SK-MEL-5 (cell line): ENCODE data around the gene EPHA10. TPM values are rescaled to one million over a fixed set of nuclear protein-coding genes. Genes with fewer than 3 reads are reported as not detected.

Experiments used
- DNase-seq: peaks from one replicate; pipeline ENCODE4 v3.0.0-alpha.2; 2016; ENCODE audit warnings: low read depth, low spot score
- in situ Hi-C: cut with HindIII; loops from 2 replicates; pipeline ENCODE4 v1.10.0; 2016; ENCODE audit warnings: low sequenced_read_pairs, high pct_unique_total_duplicates, low pct_unique_long_range_greater_than_20kb
- small RNA-seq, 2 experiments: library from RNA; depleted of rRNA; stranded (forward); fragments of <200 nt; gene quantifications; one replicate each; pipeline ENCODE3, GENCODE V24; 2014
- total RNA-seq: library from RNA; depleted of rRNA; stranded (reverse); fragments of >200 nt; shearing (Covaris generic); gene quantifications from 2 replicates; pipeline ENCODE4 v1.2.3, GENCODE V29; 2014; rRNA removed

The EPHA10 gene
- total RNA-seq, 1 experiment from 2014 or later = 0.13 TPM

GRCh38 chr1:37670133-37670532, 94.8 kb downstream of the EPHA10 start:
- DNase-seq = no peak
- in situ Hi-C loops = no loop called here

GRCh38 chr1:37667023-37667671, 97.8 kb downstream of the EPHA10 start:
- in situ Hi-C loops = no loop called here
- DNase-seq = no peak

GRCh38 chr1:37666241-37666867, 98.6 kb downstream of the EPHA10 start:
- DNase-seq = no peak
- in situ Hi-C loops = no loop called here

Small RNAs within 50 kb of the gene (small RNA-seq; reads per million reads assigned to genes)
- 0 reads per million in 2 experiments for gene RF00019

Other genes starting within 250 kb of the EPHA10 start
- gene SNIP1, start 210.8 kb downstream of the EPHA10 start, total RNA-seq = 7.4 and 7.7 TPM in 2 replicates
- gene DNALI1, start 208.2 kb downstream of the EPHA10 start, total RNA-seq = not detected in 2 replicates
- 77.8 and 87.0 TPM in 2 replicates for gene GNL2, start 169.2 kb downstream of the EPHA10 start, total RNA-seq
- not detected in 2 replicates for gene RSPO1, start 130.2 kb downstream of the EPHA10 start, total RNA-seq
- 3.3 and 4.8 TPM in 2 replicates for gene CDCA8, start 72.6 kb downstream of the EPHA10 start, total RNA-seq
- 22.3 and 27.3 TPM in 2 replicates for gene MANEAL, start 28.7 kb upstream of the EPHA10 start, total RNA-seq
- 27.6 and 33.7 TPM in 2 replicates for gene C1orf122, start 42.7 kb upstream of the EPHA10 start, total RNA-seq
- 55.2 and 58.2 TPM in 2 replicates for gene YRDC, start 43.1 kb upstream of the EPHA10 start, total RNA-seq
- gene MTF1, start 94.5 kb upstream of the EPHA10 start, total RNA-seq = 1.4 and 1.6 TPM in 2 replicates
- 34.8 and 35.9 TPM in 2 replicates for gene INPP5B, start 181.9 kb upstream of the EPHA10 start, total RNA-seq
- 105 and 107 TPM in 2 replicates for gene SF3A3, start 224.9 kb upstream of the EPHA10 start, total RNA-seq
- gene FHL3, start 240.4 kb upstream of the EPHA10 start, total RNA-seq = 6.1 and 7.1 TPM in 2 replicates
- 73.1 and 79.0 TPM in 2 replicates for gene UTP11, start 247.6 kb upstream of the EPHA10 start, total RNA-seq